HG02884 (cell line): Measurements from ENCODE around the gene EVI5L.

Experiments
- ATAC-seq: cut with Tn5 transposase; IDR thresholded peaks from one replicate; pipeline ENCODE4 v1.9.1; 2021; ENCODE audit warnings: mild to moderate bottlenecking, moderate library complexity; ENCODE audit not compliant: unreplicated experiment

The EVI5L gene

DNA sequence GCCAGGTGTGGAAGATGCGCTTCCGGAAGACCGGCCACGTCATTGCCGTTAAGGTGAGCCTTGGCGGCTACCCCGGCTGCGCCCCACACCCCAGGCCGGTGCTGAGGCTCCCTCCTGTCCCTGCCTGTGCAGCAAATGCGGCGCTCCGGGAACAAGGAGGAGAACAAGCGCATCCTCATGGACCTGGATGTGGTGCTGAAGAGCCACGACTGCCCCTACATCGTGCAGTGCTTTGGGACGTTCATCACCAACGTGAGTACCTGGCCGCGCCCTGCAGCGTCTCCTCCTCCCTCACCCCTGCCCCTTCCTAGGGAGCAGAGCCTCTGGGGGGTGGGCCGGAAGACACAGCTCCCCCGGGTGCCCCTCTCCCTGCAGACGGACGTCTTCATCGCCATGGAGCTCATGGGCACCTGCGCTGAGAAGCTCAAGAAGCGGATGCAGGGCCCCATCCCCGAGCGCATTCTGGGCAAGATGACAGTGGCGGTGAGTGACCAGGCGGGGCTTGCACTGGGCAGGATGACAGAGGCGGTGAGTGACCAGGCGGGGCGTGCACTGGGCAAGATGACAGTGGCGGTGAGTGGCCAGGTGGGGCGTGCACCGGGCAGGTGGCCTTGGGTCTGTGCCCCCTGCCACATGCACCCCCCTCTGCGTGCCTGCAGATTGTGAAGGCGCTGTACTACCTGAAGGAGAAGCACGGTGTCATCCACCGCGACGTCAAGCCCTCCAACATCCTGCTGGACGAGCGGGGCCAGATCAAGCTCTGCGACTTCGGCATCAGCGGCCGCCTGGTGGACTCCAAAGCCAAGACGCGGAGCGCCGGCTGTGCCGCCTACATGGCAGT, 80.5 kb downstream of the EVI5L start:
- ATAC-seq, result no peak

DNA sequence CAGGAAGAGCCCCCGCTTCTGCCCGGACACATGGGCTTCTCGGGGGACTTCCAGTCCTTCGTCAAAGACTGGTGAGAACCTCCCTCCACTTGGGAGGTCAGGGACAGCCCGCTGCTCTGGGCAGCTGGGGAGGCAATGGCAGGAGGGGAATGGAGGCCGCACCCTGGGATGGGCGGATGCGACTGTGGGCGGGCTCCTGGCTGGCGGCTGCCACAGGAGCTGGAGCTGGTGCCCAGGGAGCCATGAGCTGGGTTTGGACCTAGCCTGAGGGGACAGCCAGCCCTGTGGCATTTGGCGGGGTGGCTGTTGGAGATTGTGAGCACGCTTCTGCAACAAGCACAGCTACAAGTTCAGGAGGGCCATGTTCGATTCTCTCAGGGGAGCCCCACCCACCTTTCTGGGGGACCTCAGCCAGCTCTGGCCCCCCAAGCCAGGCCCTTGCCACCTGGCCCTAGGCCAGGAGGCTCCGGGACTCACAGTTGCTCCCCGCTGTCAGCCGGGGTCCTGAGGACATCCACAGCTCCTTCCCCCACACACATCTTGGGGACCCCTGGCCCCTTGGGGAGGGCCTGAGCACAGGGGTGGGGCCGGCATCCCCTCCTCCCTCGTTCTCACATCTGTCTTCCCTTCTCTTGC, 81.6 kb downstream of the EVI5L start:
- no peak for ATAC-seq

DNA sequence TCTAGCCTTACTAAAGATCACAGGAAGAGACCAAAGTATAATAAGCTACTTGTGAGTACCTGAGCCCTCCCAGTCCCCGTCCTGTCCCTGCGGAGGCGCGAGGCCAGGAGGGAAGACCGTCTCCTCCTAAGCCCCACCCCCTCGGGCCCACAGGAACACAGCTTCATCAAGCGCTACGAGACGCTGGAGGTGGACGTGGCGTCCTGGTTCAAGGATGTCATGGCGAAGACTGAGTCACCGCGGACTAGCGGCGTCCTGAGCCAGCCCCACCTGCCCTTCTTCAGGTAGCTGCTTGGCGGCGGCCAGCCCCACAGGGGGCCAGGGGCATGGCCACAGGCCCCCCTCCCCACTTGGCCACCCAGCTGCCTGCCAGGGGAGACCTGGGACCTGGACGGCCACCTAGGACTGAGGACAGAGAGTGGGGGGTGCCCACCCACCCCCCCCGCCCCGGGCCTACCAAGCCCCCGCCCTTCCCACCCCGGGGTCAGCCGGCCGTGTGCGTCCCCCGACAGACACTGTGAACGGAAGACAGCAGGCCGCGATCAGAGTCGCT, 82.2 kb downstream of the EVI5L start:
- no peak for ATAC-seq

DNA sequence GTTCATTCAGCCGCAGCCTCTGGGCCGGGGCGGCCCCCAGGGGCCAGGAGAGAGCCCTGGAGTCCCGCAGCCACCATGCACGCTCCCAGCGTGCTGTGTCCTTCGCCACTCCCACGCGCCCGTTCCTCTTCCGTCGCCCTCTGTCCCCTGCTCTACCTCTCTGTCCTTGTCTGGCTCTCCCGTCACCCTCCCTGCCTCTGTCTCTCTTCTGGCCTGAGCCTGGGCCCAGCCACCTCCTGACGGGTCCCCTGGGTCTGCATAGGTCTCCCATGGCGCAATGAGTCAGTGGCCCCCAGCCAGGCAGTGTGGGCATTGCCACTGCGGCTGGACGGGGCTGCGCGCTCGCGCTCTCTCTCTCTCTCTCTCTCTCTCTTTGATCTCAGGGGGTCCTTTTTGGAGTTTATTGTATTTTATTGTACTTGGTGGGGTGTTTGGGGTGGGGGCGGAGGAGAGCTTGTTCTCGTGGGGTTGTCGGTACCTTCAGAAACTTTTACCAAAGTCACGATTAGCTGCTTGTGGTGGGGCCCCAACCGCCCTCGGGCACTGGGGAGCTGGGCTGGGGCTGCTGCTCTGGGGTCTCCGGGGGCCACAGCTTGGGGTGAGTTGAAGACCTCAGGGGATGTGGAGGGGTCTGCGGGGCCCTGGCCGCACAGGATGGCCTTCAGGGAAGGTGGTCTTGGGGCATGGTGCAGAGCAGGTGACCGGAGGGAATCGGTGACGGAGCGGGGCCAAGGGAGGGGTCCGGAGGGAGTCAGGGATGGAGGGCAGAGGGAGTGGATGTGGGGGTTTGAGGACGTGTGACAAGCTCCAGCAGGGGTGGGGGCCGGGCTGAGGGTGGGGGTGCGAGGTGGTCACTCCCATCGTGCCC, 82.9 kb downstream of the EVI5L start:
- no peak for ATAC-seq

DNA sequence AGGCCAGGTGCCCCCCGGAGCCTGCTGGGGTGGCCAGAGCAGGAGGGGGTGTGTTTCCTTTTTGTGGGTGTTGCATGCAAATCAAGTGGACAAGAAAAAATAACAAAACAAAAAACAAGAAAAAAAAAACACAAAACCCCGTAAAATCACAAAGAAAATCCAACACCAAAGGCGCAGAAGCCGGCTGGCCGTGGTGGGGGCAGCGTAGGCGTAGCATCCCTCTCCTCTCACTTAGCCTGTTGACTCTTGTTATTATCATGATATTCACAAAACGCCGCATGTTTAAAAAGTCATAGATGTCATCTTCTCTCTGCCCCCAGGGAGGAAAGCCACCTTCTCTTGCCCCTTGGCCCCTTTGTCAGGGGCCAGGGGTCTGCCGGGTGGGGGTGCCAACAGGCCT, 83.6 kb downstream of the EVI5L start:
- ATAC-seq, result no peak

GRCh38 chr19:7914099-7914498, 84.1 kb downstream of the EVI5L start:
- no peak for ATAC-seq
